A549 (cell line): ENCODE results near the gene INPP5F.

Experiments
- CBX2 ChIP-seq: fragments of 200-600 bp; sonication (generic); IDR thresholded peaks from 2 replicates; pipeline ENCODE4 v1.6.1; 2016; ENCODE audit warnings: low read depth, mild to moderate bottlenecking, borderline replicate concordance
- CEBPB ChIP-seq, 2 experiments: fragments of >200 bp in 1 of 2; sonication (Bioruptor Twin) in 1 of 2; formaldehyde crosslinking in 1 of 2; IDR thresholded peaks; 2 replicates each; pipeline ENCODE4 v1.6.1; 2012 to 2016
- CHD2 ChIP-seq: fragments of 150-350 bp; IDR thresholded peaks from 2 replicates; pipeline ENCODE4 v1.6.1; 2014; ENCODE audit warnings: low read length; ENCODE audit not compliant: partially characterized antibody
- ELK1 ChIP-seq: fragments of 150-350 bp; IDR thresholded peaks from 2 replicates; pipeline ENCODE4 v1.6.1; 2014; ENCODE audit warnings: low read depth, mild to moderate bottlenecking, low read length
- JUN ChIP-seq, 2 experiments: fragments of >200 bp; sonication (Bioruptor Twin); formaldehyde crosslinking; IDR thresholded peaks; 2 replicates in 1 of 2; 3 replicates in 1 of 2; pipeline ENCODE4 v1.6.1; 2016 to 2017
- KDM5A ChIP-seq: fragments of 200-600 bp; sonication (generic); IDR thresholded peaks from 2 replicates; pipeline ENCODE4 v1.6.1; 2016; ENCODE audit warnings: antibody characterized with exemption, mild to moderate bottlenecking
- NR3C1 ChIP-seq: fragments of >200 bp; sonication (Bioruptor Twin); formaldehyde crosslinking; IDR thresholded peaks from 3 replicates; pipeline ENCODE4 v1.6.1; 2017
- POLR2AphosphoS2 ChIP-seq: conservative IDR thresholded peaks from 2 replicates; pipeline ENCODE4 v1.6.1; 2012; ENCODE audit warnings: low read length, improper control_type of control experiment, inconsistent platforms
- RCOR1 ChIP-seq: fragments of 150-350 bp; IDR thresholded peaks from 2 replicates; pipeline ENCODE4 v1.6.1; 2014; ENCODE audit warnings: antibody characterized with exemption, low read length, low read depth
- RFX5 ChIP-seq: fragments of 450-650 bp; IDR thresholded peaks from 2 replicates; pipeline ENCODE4 v1.7.1; 2014; ENCODE audit warnings: antibody characterized with exemption, mild to moderate bottlenecking, moderate library complexity
- SMC3 ChIP-seq: fragments of >200 bp; sonication (Bioruptor Twin); formaldehyde crosslinking; IDR thresholded peaks from 3 replicates; pipeline ENCODE4 v1.6.1; 2018; ENCODE audit warnings: inconsistent platforms
- SREBF2 ChIP-seq: fragments of 450-650 bp; IDR thresholded peaks from 2 replicates; pipeline ENCODE4 v1.6.1; 2014; ENCODE audit warnings: mild to moderate bottlenecking, moderate library complexity
- TF ChIP-seq, protein P1 (sequence below): fragments of >200 bp; sonication (Bioruptor Twin); formaldehyde crosslinking; IDR thresholded peaks from 3 replicates; pipeline ENCODE4 v1.5.1; 2016
- TF ChIP-seq, protein P2 (sequence below): fragments of 450-650 bp; IDR thresholded peaks from 2 replicates; pipeline ENCODE4 v1.6.1; 2014; ENCODE audit warnings: antibody characterized with exemption

DNA sequence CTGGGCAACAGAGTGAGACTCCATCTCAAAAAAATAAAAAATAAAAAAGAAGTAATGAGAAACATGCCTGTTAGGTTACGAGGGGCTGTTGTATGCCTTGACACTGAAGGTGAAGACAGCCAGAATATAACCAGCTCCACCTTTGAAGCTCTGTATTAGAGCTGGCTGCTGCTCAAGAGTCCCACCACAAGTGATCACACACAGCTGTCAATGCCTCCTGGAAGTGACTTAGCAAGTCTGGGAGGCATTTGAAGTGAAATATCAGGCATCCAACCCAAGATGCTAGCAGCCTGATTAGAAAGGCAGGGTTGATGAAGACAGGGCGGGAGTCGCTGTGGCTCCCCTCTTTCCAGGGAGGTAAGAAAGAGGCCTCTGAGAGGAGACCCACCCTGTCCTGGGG is 34.1 kb upstream of the INPP5F start:
- no peak for TF ChIP-seq RFX5
- no peak for TF ChIP-seq CHD2
- TF ChIP-seq, protein P1, sequence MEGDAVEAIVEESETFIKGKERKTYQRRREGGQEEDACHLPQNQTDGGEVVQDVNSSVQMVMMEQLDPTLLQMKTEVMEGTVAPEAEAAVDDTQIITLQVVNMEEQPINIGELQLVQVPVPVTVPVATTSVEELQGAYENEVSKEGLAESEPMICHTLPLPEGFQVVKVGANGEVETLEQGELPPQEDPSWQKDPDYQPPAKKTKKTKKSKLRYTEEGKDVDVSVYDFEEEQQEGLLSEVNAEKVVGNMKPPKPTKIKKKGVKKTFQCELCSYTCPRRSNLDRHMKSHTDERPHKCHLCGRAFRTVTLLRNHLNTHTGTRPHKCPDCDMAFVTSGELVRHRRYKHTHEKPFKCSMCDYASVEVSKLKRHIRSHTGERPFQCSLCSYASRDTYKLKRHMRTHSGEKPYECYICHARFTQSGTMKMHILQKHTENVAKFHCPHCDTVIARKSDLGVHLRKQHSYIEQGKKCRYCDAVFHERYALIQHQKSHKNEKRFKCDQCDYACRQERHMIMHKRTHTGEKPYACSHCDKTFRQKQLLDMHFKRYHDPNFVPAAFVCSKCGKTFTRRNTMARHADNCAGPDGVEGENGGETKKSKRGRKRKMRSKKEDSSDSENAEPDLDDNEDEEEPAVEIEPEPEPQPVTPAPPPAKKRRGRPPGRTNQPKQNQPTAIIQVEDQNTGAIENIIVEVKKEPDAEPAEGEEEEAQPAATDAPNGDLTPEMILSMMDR = no peak
- no peak for TF ChIP-seq CBX2
- no peak for TF ChIP-seq RCOR1
- no peak for TF ChIP-seq SREBF2
- TF ChIP-seq, protein P2, sequence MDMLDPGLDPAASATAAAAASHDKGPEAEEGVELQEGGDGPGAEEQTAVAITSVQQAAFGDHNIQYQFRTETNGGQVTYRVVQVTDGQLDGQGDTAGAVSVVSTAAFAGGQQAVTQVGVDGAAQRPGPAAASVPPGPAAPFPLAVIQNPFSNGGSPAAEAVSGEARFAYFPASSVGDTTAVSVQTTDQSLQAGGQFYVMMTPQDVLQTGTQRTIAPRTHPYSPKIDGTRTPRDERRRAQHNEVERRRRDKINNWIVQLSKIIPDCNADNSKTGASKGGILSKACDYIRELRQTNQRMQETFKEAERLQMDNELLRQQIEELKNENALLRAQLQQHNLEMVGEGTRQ = no peak
- no peak for TF ChIP-seq JUN (IDR thresholded peaks at IDR 0.05)
- no peak for TF ChIP-seq ELK1
- TF ChIP-seq NR3C1 = no peak
- no peak for TF ChIP-seq CEBPB (IDR thresholded peaks at IDR 0.05)
- TF ChIP-seq POLR2AphosphoS2 = no peak
- no peak for TF ChIP-seq KDM5A
- TF ChIP-seq SMC3 = no peak
